ENCODE results near the gene PSMA7. TPM values are rescaled to one million over a fixed set of nuclear protein-coding genes. Genes with fewer than 3 reads are reported as not detected.

The PSMA7 gene
- total and polyA plus RNA-seq, 9 donors: 105 to 214 (median 168) TPM

GRCh38 chr20:62111148-62111547, 32.0 kb downstream of the PSMA7 start:
- Histone ChIP-seq H3K4me1 (ENCODE audit: insufficient read depth) (no peaks in the 10 kb centered on the region), H3K9me3 (peaks cover 0 to 12% of the 10 kb centered on the region in 2 donors), H3K27me3 (no peaks in the 10 kb centered on the region), H3K27ac (no peak overlapping the region), H3K4me3 (no peak overlapping the region), H3K36me3 (no peaks in the 10 kb centered on the region)
- 91 to 97% (median 94%) methylated on average over 6 of the region's 6 CpGs for WGBS, 3 donors
- no peak for DNase-seq
- TF ChIP-seq EP300 (IDR thresholded peaks at IDR 0.05) (no peak), POLR2A (IDR thresholded peaks at IDR 0.05) (no peak), CTCF (IDR thresholded peaks at IDR 0.05) (no peak)
- intact Hi-C loops (cut with DNase I): no loop called here

GRCh38 chr20:62105592-62105991, 37.6 kb downstream of the PSMA7 start:
- Histone ChIP-seq H3K36me3 (no peaks in the 10 kb centered on the region), H3K4me3 (no peak overlapping the region), H3K4me1 (ENCODE audit: insufficient read depth) (no peaks in the 10 kb centered on the region), H3K27ac (no peak overlapping the region), H3K27me3 (no peaks in the 10 kb centered on the region), H3K9me3 (peaks cover 0 to 12% of the 10 kb centered on the region in 2 donors)
- WGBS, 3 donors: 88 to 90% (median 88%) methylated on average over 5 of the region's 5 CpGs
- DNase-seq: no peak
- TF ChIP-seq EP300 (IDR thresholded peaks at IDR 0.05) (no peak), POLR2A (IDR thresholded peaks at IDR 0.05) (no peak), CTCF (IDR thresholded peaks at IDR 0.05) (no peak)
- intact Hi-C loops (cut with DNase I): no loop called here

- no peak overlapping the region for H3K27ac ChIP-seq
- no peak for DNase-seq
These were observed 38.3 kb downstream of the PSMA7 start for GRCh38 chr20:62104791-62105345.

GRCh38 chr20:62104234-62104789, 38.9 kb downstream of the PSMA7 start:
- 20 to 23% (median 20%) methylated on average over 15 of the region's 15 CpGs for WGBS, 3 donors
- H3K9me3 ChIP-seq: peaks cover 0 to 12% of the 10 kb centered on the region in 2 donors
- no peaks in the 10 kb centered on the region for H3K36me3 ChIP-seq
- TF ChIP-seq EP300 (IDR thresholded peaks at IDR 0.05): no peak
- H3K4me1 ChIP-seq (ENCODE audit: insufficient read depth): no peaks in the 10 kb centered on the region
- H3K27ac ChIP-seq: no peak overlapping the region
- no peak for DNase-seq
- no peaks in the 10 kb centered on the region for H3K27me3 ChIP-seq
- intact Hi-C loops (cut with DNase I): no loop called here
- no peak overlapping the region for H3K4me3 ChIP-seq

More at GRCh38 chr20:62104791-62105345, 38.3 kb downstream of the PSMA7 start:
- Histone ChIP-seq H3K36me3 (no peaks in the 10 kb centered on the region), H3K4me1 (ENCODE audit: insufficient read depth) (no peaks in the 10 kb centered on the region), H3K4me3 (no peak overlapping the region), H3K27me3 (no peaks in the 10 kb centered on the region), H3K9me3 (peaks cover 0 to 12% of the 10 kb centered on the region in 2 donors)
- TF ChIP-seq CTCF (IDR thresholded peaks at IDR 0.05) (no peak), EP300 (IDR thresholded peaks at IDR 0.05) (no peak), POLR2A (IDR thresholded peaks at IDR 0.05) (no peak)
- intact Hi-C loops (cut with DNase I): no loop called here
- 7 to 12% (median 8%) methylated on average over 7 of the region's 7 CpGs for WGBS, 3 donors

GRCh38 chr20:62103508-62104233, 39.5 kb downstream of the PSMA7 start:
- H3K36me3 ChIP-seq: no peaks in the 10 kb centered on the region
- H3K4me3 ChIP-seq: no peak overlapping the region
- no peaks in the 10 kb centered on the region for H3K4me1 ChIP-seq (ENCODE audit: insufficient read depth)
- TF ChIP-seq POLR2A (IDR thresholded peaks at IDR 0.05) (no peak), CTCF (IDR thresholded peaks at IDR 0.05) (no peak), EP300 (IDR thresholded peaks at IDR 0.05) (no peak)
- DNase-seq: no peak
- H3K27ac ChIP-seq: no peak overlapping the region
- 70 to 76% (median 75%) methylated on average over 21 of the region's 21 CpGs for WGBS, 3 donors
- no peaks in the 10 kb centered on the region for H3K27me3 ChIP-seq
- intact Hi-C loops (cut with DNase I): no loop called here
- H3K9me3 ChIP-seq: peaks cover 0 to 12% of the 10 kb centered on the region in 2 donors

Measured in ovary (tissue), 9 donors.